HG03432 (cell line): ENCODE results near the gene SEC14L5.
A peak's percentile ranks its signal among the peaks of the same experiment; 100 is the strongest.
"Not testable (repeated sequence)": the region's sequence is repeated elsewhere in the genome, so short reads cannot be mapped to it uniquely, and the experiment has no call there.

Experiments
- ATAC-seq: cut with Tn5 transposase; IDR thresholded peaks from one replicate; pipeline ENCODE4 v1.9.1; 2021; ENCODE audit warnings: mild to moderate bottlenecking, moderate library complexity; ENCODE audit not compliant: unreplicated experiment

SEC14L5 gene

DNA sequence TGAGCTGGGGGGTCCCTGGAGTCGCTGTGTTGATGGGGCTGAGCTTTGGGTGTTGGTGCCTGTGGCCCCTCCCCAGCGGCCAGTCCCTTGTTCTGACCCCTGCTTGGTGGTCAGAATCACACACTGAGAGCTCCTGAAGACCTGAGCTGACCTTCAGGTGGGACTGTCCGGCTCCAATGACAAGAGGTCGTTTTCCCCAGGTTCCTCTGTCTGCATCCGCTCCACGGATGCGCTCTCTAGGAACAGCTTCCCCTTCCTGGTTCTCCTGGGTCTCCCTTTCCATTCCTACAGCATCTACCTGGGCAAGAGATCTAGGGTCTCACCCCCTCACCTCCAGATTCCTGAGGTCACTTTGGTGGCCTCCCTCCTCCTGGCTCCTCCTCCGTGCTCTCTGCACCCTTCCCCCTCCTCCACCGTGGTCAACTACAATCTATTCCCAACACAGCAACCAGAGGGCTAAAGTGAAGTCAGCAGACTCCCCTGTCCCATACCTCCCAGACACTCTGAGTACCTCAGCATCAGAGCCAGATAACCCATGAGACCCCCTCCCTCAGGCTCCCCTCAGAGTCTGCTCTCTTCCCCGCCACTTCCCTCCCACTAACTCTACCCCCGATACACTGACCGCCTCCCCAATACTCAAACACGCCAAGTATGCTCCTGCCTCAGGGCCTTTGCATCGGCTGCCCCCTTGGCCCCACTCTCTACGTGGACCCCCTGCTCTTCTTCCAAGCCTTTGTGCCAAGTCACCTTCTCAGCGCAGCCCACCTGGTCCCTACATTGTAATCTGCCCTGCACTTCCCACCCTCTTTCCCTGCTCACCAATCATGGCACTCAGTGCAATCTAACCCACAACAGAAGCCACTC is 9.0 kb upstream of the SEC14L5 start:
- ATAC-seq = no peak

DNA sequence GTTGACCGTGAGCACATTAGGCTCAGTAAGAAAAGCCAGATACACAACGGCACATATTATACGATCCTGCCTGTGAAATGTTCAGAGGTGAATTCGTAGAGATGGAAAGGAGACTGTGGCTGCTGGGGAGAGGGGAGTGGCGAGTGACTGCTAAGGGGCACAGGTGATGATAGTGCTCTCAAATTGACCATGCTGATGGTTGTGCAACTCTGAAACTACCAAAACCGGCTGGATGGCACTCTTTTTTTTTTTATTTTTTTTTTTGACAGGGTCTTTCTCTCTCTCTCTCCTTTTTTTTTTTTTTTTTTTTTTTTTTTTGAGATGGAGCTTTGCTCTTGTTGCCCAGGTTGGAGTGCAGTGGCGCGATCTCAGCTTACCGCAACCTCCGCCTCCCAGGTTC is 8.1 kb upstream of the SEC14L5 start:
- ATAC-seq = no peak

DNA sequence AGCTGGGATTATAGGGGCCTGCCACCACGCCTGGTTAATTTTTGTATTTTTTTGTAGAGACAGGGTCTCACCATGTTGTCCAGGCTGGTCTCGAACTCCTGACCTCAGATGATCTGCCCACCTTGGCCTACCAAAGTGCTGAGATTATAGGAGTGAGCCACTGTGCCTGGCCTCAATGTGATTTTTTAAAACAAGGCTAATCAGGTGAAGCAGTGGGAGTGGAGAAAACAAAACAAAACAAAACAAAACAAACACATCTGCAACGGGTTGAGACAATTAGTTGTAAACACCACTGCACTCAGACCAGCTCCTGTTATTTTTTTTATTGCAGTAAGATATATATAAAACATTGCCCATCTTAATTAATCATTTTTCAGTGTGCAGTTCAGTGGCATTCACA is 6.5 kb upstream of the SEC14L5 start:
- not testable (repeated sequence) for ATAC-seq

DNA sequence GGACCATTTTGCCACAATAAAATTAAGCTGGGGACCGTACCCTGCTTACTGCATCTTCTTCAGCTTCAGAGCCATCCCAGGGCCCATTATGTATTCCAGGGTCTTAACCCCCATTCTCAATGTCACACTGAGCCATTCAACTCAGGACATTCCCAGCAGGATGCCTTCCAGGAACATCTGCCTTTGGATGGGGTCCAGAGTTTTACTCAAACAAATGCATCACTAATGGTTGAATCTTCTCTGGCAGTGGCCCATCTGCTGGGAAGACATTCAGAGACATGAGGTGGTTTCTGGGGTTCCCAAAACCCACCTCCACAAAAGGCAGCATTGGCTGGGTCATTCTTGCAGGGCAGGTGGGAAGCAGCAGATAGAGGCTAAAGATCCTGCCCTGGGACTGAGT is 3.4 kb upstream of the SEC14L5 start:
- no peak for ATAC-seq

DNA sequence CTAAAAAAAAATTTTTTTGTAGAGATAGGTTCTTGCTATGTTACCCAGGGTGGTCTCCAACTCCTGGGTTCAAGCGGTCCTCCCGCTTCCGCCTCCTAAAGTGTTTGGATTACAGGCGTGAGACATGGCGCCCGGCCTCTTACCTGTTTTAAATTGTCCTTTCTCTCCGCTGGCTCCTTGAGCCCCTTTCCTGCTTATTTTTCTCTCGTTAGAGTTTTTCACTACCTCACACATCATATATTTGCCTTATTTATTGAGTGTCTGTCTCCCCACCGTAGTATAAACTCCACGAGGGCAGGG is 760 bp upstream of the SEC14L5 start:
- no peak for ATAC-seq

DNA sequence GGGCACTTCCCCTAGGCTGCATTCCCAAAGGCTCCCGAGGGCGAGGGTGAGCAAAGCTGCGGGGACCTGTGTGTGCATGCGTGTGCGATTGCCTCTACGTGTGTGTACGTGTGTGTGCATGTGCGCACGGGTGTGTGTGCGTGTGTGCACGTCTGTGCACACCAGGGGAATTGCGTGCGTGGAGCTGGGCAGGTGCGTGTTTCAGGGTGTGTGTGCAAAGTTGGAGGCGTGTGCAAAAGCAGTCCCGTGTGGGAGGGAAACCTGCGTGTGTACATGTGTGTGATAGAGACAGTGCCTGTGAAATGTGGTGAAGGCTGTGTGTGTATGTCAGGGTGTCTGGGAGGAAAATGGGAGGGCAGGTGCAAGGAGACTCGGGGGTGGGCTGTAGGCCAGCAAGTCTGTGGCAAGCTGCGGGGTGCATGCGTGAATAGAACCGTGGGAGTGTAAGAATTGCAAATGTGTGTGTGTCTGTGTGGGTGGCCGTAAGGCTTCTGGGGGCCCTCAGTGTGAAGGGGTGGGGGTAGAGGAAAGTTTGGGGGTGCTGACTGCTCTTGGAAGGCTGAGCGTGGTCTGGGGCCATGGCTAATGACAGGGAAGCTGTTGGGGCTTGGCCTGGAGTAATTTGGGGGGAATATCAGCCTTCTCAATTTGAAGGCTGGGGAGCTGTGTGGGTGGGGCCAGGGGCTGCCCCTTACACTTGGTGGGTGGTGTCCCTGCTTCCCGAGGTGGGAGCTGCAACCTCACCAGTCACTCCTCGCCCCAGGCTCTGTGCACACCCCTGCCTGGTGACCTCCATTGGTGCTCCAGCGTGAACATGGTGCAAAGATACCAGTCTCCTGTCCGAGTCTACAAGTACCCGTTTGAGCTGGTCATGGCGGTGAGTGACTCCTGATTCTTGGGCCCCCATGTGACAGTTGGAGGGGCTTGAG is 644 bp downstream of the SEC14L5 start:
- ATAC-seq = no peak

DNA sequence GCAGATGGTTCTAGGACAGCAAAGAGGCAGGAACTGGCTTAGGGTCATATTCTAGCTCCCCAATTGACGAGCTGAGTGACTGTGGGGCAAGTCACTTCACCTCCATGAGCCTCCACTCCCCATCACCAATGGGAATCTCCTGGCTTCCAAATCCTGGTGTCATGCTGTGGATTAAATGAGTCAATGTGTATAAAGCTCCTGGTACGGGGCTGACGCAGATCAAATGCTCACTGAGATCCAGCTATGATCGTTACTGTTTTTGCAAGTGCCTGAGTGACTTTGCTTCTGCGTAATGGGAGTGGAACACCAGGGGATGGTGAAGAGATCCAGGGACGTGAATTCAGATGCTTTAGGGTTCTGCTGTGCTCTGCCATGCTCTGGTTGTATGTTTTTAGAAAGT is 2.4 kb downstream of the SEC14L5 start:
- ATAC-seq = no peak

DNA sequence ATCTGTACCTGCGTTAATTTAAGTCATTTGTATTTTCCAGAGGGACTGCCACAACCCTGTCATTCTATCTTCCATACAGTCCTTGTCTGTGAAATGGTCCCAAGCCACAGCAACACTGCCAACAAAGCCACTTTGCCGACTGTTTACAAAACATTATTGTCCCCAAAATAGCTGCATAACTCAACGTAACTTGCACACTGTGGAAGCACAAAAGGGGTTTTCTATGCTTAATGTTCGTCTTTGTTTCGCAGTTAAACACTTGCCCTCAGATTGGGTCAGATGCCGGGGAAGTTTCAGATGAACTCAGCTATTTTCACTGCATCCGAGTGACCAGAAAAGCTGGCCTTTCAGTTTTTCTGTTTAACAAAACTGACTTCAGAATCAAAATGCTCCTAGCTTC is 4.6 kb downstream of the SEC14L5 start:
- ATAC-seq = no peak

DNA sequence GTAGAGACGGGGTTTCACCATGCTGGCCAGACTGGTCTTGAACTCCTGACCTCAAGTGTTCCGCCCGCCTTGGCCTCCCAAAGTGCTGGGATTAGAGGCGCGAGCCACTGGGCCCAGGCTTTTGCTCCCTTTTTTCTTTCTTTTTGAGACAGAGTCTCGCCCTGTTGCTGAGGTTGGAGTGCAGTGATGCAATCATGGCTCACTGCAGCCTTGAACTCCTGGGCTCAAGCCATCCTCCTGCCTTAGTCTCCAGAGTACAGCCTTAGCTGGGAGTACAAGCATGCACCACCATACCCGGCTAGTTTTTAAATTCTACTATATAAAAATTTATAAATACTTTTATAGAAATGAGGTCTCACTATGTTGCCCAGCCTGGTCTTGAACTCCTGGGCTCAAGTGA is 5.4 kb downstream of the SEC14L5 start:
- not testable (repeated sequence) for ATAC-seq

DNA sequence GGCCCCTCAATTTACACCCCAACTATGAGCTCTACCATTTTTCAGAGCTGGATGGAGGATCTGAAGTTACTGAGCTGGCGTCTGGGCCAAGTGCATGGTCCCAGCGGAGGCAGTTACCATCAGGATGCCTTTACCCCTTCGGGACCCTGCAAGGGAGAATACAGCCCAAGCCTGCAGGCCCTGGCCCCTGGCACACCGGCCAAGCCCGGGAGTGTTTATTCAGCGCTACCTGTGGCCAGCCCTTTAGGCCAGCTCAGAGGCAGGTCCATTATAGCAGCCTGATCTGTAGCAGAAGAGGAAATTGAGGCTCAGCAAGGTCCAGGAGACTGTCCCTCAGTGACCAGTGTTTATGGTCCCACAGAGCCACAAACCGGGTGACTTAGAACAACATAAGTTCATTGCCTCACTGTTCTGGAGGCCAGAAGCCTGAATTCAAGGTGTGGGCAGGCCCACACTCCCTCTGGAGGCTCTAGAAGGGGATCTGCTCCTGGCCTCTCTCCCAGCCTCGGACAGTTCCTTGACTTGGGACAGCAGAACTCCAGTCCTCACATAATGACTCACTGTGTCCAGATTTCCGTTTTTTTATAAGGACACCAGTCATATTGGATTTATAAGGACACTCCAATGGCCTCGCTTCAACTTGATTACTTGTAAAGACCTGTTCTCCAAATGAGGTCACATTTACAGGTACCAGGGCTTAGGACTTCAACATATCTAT is 8.8 kb downstream of the SEC14L5 start:
- ATAC-seq = no peak

DNA sequence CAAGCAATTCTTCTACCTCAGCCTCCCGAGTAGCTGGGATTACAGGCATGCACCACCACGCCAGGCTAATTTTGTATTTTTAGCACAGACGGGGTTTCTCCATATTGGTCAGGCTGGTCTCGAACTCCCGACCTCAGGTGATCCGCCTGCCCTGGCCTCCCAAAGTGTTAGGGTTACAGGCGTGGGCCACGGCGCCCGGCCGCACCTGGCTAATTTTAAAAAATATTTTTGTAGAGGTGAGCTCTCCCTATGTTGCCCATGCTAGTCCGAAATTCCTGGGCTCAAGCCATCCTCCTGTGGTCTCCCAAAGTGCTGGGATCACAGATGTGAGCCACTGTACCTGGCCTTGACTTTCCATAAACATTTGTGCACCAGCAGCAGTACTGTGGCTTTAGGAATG is 10.1 kb downstream of the SEC14L5 start:
- not testable (repeated sequence) for ATAC-seq

DNA sequence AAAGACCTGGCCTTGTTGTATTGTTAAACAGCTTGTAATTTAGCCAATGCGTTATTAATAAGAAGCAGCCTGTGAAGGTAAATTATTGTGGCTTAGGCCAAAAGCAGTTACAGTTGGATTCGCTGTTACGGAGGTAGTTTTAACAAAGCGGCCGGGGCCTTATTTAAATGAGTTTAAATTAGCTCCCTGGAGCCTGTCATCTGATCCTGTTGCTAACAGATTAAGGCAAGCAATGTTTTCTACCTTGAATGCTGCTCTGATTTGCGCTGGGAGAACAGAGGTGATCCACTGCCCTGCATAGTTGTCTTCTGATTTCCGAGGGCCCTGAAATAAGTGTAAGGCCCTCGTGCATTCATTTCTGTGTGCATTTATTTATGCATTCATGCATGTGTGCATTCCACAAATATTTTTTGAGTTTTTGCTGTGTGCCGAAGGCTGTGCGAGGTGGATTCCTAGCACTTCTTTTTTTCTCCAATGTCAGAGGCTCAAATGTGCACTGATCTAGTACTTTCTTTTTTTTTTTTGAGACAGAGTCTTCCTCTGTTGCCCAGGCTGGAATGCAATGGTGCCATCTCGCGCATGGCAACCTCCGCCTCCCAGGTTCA is 10.9 kb downstream of the SEC14L5 start:
- no peak for ATAC-seq

DNA sequence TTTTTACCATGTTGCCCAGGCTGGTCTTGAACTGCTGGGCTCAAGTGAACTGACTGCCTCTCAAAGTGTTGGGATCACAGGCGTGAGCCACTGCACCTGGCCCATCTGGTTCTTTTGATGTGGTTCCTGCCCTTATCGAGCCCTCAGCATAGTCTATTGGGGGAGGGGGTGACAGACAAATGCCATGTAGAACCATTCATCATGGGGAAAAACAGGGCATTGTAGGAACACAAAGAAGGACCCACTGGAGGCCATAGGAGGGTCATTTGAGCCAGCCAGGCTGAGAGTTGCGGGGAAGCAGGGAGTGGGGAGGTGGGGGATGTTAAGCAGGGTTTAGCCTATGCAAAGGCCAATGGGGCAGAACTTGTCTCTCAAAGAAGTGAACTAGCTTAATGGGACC is 11.9 kb downstream of the SEC14L5 start:
- no peak for ATAC-seq

DNA sequence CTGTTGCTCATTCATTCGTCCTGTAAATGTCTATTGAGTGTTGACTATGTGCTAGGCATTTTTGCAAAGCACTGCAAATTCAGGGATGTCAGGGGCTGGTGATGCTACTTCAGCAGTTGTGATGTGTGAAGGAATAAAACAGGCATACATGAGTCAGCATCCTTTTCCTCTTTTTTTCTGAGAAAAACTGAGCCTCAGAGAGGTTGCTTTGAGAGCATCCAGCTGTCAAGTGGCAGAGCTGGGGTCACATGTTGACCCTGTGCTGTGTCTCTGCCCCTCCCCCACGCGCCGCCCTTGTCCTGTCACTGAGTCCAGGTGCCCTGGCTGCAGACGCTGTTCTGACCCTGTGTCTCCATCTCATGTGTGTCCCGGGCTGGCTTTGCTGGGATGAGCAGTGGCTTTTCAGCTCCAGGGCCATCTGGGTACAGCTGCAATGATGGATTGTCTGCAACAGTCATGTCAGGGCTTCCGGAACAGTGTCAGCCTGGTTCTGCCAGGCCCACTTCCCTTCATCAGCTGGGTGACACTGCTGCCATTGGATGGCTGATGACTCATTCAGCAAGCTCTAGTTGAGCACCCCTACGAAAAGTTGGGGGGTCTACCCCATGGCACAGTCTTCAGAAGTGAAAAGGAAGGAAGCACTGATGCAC is 14.9 kb downstream of the SEC14L5 start:
- no peak for ATAC-seq

DNA sequence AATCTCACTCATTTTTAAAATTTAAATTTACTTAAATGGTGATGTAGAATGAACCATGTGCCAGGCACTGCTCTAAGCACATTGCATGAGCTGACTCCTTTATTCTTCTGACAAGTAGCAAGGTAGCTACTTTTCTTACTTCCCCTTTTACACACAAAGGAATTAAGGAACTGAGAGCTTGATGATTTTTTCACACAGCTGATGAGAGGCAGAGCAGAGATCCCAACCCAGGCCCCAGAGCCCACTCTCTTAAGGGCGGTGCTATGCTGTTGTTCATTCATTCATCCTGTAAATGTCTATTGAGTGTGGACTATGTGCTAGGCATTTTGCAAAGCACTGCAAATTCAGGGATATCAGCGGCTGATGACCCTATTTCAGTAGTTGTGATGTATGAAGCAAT is 17.9 kb downstream of the SEC14L5 start:
- peak; percentile 94 for ATAC-seq

DNA sequence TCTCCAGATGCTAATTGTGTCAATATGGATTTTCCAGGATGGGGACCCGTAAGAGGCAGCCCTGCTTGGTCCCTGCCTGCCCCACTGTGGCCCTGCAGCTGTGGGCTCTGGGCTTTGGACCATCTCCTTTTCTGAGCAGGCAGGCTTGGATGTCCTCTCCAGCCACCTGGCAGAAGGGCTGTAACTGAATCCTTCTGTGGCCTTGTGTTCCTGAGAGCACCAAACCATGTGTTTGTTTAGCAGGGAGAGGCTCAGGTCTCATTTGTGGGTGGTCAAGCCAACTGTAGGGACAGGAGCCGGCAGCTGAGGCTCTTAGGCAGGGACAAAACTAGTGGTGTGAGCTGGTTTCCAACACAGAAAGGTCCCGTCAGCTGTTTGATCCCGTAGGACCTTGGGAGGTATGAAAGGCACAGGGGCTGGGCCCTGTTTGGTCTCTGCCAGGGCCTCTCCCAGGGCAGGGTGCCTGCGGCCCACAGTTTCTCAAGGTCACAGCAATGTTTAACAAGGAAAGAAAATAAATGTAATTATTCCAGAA is 18.5 kb downstream of the SEC14L5 start:
- ATAC-seq = no peak

DNA sequence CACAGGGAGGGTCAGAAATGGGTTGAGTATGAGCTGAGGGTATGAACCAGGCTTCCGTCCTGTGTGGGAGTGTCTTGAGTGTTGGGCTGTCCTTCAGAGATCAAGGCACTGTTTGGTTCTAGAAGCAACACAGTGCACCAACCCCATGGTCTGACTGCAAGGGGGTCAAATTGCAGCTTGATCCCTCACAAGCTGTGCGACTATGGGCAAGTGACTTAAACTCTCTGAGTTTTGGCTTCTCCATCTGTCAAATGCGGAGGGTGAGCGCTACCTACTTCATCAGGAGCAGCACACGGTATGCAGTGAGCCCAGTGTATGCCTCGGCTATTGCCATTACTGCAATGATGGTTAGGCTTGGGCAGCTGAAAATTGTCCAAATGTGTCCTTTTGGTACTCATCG is 21.0 kb downstream of the SEC14L5 start:
- ATAC-seq = no peak

DNA sequence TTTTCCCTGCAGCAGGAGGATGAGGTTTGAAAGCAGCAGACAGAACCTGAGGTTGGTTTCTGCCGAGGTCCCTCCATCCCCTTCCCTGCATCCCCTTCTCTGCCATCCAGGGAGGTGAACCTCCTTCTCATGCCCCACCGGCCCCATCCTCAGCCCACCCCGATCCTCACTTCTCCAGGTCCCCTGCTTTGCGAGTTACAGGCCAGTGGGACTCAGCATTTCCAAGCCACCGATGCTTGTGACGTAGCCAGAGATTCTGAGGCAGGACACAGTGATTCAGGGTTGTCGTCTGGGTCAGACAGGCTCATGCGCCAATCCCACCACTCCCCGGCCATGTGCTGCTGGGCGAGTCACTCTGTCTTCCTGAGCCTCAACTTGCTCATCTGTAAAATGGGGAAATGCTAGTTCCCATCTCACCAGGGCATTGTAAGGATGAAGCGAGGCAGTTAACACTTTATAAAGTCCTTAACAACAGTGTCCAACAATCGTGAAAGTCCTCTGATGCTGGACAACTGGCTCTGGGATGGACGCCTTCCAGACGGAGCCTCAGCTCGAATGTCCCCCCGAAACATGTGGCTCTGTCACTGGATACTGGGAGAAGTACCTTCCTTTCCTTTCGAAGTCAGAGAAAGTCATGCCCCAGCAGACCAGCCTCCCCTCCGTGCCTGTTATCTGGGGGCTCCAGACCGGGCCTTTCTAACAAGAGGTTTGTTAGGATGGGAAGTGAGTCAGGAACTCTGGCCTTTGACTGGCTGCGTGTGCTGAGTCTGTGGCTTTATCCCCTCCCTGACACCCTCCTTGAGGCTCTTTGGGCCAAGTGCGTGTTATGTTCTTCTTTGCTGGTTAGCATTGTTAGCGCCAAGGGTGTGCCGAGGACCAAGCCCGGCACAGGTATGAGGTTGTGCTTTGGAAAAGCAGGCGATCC is 21.9 kb downstream of the SEC14L5 start:
- ATAC-seq = no peak

DNA sequence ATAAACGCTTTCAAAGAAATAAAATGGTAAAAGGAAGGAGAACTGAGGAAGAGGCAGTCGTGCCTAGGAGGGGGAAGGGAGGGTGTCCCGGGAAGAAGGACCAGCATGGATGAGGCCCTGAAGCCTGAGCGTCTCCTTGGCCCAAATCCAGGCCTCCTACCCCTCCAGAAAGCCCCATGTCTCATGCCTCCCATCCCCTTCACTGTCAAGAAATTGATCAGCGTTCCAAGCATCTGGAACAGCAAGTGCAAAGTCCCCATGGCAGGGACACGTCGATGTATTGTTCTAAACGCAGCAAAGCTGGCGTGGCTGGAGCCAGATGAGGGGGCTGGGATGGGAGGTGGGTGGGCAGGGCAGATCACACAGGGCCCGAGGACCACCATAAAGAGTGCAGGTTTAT is 22.6 kb downstream of the SEC14L5 start:
- no peak for ATAC-seq
